MCF 10A (cell line): Measurements from ENCODE around the gene RILP. TPM values are rescaled to one million over a fixed set of nuclear protein-coding genes. Genes with fewer than 3 reads are reported as not detected.

Experiments
- BruUV-seq: library from RNA; stranded (reverse); fragments of 400-500 nt; replicated peaks from 2 replicates; lab custom pipeline; 2021; lab: Mats Ljungman, UMichigan
- CTCF ChIA-PET: fragments of 300-600 bp; sonication (Branson Sonifier 250); formaldehyde crosslinking; extraction: SDS; loops from one replicate; lab custom pipeline; 2021; ENCODE audit warnings: antibody characterized with exemption, inconsistent platforms; lab: Yijun Ruan, JAX
- POLR2A ChIA-PET: fragments of 300-600, 350-650 bp; sonication (Branson Sonifier 250); formaldehyde crosslinking; extraction: SDS; loops from one replicate; lab custom pipeline; 2020; ENCODE audit warnings: antibody characterized with exemption, inconsistent platforms; lab: Yijun Ruan, JAX
- DNase-seq: peaks from one replicate; pipeline ENCODE4 v3.0.0-alpha.2; 2018; ENCODE audit not compliant: unreplicated experiment
- H3K27ac Mint-ChIP-seq: one replicate; pipeline ENCODE4 v1.8.0; 2022; ENCODE audit warnings: mild to moderate bottlenecking, low read depth, mixed read lengths; ENCODE audit not compliant: unreplicated experiment
- H3K27me3 Mint-ChIP-seq: one replicate; pipeline ENCODE4 v1.8.0; 2022; ENCODE audit warnings: mixed read lengths; ENCODE audit not compliant: insufficient read depth, unreplicated experiment
- H3K36me3 Mint-ChIP-seq: one replicate; pipeline ENCODE4 v1.8.0; 2022; ENCODE audit warnings: mild to moderate bottlenecking, moderate library complexity, mixed read lengths; ENCODE audit not compliant: insufficient read depth, unreplicated experiment
- H3K4me1 Mint-ChIP-seq: one replicate; pipeline ENCODE4 v1.8.0; 2022; ENCODE audit warnings: mixed read lengths; ENCODE audit not compliant: insufficient read depth, unreplicated experiment
- H3K4me3 Mint-ChIP-seq: one replicate; pipeline ENCODE4 v1.8.0; 2022; ENCODE audit warnings: mild to moderate bottlenecking, moderate library complexity, mixed read lengths; ENCODE audit not compliant: unreplicated experiment
- H3K9me3 Mint-ChIP-seq: one replicate; pipeline ENCODE4 v1.8.0; 2022; ENCODE audit warnings: mixed read lengths; ENCODE audit not compliant: unreplicated experiment
- intact Hi-C: fragments of 100-400 bp; cut with micrococcal nuclease; formaldehyde crosslinking; loops from 2 replicates; pipeline ENCODE4 v1.14.1; 2022
- total RNA-seq: library from RNA; stranded (reverse); gene quantifications from 2 replicates; pipeline ENCODE4 v1.2.3, GENCODE V29; 2022
- TF ChIP-seq, protein P1 (sequence below): fragments of 200-600 bp; IDR thresholded peaks from one replicate; pipeline ENCODE4 v1.8.0; 2022; ENCODE audit warnings: antibody characterized with exemption, mild to moderate bottlenecking; ENCODE audit not compliant: unreplicated experiment

Gene RILP
- total RNA-seq, 1 experiment from 2014 or later, result 2.6 TPM

DNA sequence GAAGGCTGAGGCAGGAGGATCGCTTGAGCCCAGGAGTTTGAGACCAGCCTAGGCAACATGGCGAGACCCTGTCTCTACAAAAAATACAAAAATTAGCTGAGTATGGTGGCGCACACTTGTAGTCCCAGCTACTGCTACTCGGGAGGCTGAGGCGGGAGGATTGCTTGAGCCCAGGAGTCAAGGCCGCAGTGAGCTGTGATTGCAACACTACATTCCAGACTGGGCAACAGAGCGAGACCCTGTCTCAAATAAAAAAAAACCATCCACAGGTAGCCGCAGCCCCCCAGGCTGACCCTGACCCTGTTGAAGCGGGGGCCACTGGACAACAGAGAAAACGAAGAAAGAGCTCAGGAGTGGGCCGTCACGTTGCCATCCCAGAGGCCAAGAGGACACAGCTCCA, 25.0 kb downstream of the RILP start:
- H3K9me3 Mint-ChIP-seq, result no peaks in the 10 kb centered on the region
- intact Hi-C loops, result loop anchor here (5.0 kb wide), 1 partner anchor 32 kb away; no protein-coding TSS in a partner anchor
- no peak for DNase-seq
- H3K27ac Mint-ChIP-seq, result no peak overlapping the region
- POLR2A ChIA-PET, result interaction anchor here (1.0 to 7.0 kb wide), 4 partner anchors 9 to 49 kb away, joined by 3 to 58 read pairs (median 14); partner anchors contain the start of gene RILP
- CTCF ChIA-PET, result interaction anchor here (0.6 to 2.7 kb wide), 4 partner anchors 16 to 558 kb away, joined by 3 to 13 read pairs (median 5); no protein-coding TSS in a partner anchor
- BruUV-seq, result no TSS peak
- TF ChIP-seq, protein P1, sequence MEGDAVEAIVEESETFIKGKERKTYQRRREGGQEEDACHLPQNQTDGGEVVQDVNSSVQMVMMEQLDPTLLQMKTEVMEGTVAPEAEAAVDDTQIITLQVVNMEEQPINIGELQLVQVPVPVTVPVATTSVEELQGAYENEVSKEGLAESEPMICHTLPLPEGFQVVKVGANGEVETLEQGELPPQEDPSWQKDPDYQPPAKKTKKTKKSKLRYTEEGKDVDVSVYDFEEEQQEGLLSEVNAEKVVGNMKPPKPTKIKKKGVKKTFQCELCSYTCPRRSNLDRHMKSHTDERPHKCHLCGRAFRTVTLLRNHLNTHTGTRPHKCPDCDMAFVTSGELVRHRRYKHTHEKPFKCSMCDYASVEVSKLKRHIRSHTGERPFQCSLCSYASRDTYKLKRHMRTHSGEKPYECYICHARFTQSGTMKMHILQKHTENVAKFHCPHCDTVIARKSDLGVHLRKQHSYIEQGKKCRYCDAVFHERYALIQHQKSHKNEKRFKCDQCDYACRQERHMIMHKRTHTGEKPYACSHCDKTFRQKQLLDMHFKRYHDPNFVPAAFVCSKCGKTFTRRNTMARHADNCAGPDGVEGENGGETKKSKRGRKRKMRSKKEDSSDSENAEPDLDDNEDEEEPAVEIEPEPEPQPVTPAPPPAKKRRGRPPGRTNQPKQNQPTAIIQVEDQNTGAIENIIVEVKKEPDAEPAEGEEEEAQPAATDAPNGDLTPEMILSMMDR, result no peak
- peaks cover 27% of the 10 kb centered on the region for H3K36me3 Mint-ChIP-seq
- H3K4me1 Mint-ChIP-seq, result peaks cover 12% of the 10 kb centered on the region
- no peak overlapping the region for H3K4me3 Mint-ChIP-seq
- H3K27me3 Mint-ChIP-seq, result no peaks in the 10 kb centered on the region

DNA sequence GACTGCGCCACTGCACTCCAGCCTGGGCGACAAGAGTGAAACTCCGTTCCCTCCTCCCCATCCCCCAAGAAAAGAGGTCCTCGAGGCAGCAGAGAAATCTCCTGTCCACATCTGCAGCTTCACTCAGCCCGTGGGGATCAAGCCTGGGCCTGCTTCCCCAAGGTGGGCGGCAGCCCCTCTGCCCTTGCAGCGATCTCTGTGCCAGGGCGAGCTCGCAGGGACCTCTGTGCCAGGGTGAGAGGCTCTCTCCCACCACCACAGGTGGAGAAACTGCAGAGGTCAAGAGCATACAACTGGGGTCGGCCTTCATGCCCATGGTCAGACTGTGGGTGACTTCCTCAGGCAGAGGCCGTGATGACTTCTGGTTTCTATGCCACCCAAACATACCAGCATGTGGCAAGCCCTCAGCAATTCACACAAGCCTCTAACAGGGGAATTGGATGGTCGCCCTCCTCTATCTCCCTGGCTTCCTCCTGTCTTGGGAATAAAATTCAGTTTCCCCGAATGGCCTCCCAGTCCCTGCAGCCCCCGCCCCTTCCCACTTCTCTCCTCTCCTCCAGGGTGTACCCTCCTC, 26.5 kb downstream of the RILP start:
- no TSS peak for BruUV-seq
- ChIA-PET CTCF (interaction anchor here (0.7 kb wide), 1 partner anchor 33 kb away, joined by 3 read pairs; no protein-coding TSS in a partner anchor), POLR2A (no interaction called here)
- Mint-ChIP-seq H3K4me1 (peaks cover 12% of the 10 kb centered on the region), H3K27me3 (no peaks in the 10 kb centered on the region), H3K4me3 (no peak overlapping the region), H3K27ac (no peak overlapping the region), H3K36me3 (peaks cover 22% of the 10 kb centered on the region), H3K9me3 (no peaks in the 10 kb centered on the region)
- intact Hi-C loops, result no loop called here
- DNase-seq, result no peak
- TF ChIP-seq, protein P1, result no peak

DNA sequence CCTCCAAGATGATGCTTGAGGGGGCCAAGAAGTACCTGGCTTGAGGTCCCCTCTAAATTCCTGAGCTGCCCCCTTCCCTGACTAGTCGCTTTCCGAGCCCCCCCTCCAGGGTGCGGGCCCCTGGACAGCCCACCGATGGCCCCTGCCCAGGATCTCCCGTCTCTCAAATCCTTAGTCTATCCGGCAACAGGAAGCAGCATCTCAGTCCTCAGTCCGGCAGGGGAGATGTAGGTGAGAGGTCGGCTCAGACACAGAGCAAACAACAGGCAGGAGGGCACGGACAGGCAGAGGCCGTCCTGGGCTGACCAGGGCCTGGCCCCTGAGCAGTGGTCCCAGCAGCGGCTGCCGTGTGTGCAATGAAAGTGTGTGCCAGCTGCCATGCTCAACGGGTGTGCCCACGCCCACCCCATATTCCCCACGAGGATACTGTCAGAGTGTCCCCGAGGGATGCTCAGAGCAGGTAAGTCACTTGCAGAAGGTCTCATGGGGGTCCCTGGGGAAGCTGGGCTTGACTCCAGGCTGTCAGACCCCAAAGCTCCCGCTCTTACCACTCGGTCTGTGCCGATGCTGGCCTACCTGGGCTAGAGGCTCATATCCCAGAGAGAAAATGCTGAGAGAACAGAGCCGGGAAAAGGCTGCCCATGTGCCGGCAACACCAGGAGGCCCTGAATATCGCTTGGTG, 28.3 kb downstream of the RILP start:
- intact Hi-C loops, result no loop called here
- no TSS peak for BruUV-seq
- ChIA-PET POLR2A (interaction anchor here (1.0 to 1.3 kb wide), 2 partner anchors 31 to 60 kb away, joined by 3 to 4 read pairs; no protein-coding TSS in a partner anchor), CTCF (interaction anchor here (0.9 kb wide), 1 partner anchor 47 kb away, joined by 4 read pairs; no protein-coding TSS in a partner anchor)
- no peak overlapping the region for H3K4me3 Mint-ChIP-seq
- peaks cover 8% of the 10 kb centered on the region for H3K4me1 Mint-ChIP-seq
- no peaks in the 10 kb centered on the region for H3K27me3 Mint-ChIP-seq
- no peak for DNase-seq
- TF ChIP-seq, protein P1, result no peak
- no peaks in the 10 kb centered on the region for H3K9me3 Mint-ChIP-seq
- H3K36me3 Mint-ChIP-seq, result peaks cover 16% of the 10 kb centered on the region
- H3K27ac Mint-ChIP-seq, result no peak overlapping the region

DNA sequence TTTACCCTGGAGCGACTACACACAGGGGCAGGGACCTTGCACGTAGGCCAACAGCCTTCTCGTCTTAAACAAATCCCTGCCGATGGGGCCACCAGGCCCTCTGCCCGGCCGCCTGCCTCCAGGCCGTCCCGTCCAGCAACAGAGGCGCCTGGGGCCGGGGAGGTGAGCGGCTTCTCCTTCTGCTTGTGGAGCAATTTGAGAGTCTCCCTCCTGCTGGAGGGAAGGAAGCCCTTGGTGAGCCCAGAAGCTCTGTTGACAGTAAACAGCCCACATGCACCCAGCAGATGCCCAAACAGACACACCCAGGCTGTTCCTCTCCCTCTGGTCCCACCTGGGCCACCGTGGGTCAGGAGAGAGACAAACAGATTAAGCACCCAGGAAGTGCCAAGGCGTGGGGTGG, 29.2 kb downstream of the RILP start:
- DNase-seq, result no peak
- Mint-ChIP-seq H3K9me3 (no peaks in the 10 kb centered on the region), H3K4me1 (no peaks in the 10 kb centered on the region), H3K27ac (no peak overlapping the region), H3K27me3 (no peaks in the 10 kb centered on the region), H3K4me3 (no peak overlapping the region), H3K36me3 (peaks cover 10% of the 10 kb centered on the region)
- no TSS peak for BruUV-seq
- POLR2A ChIA-PET, result no interaction called here
- intact Hi-C loops, result no loop called here
- CTCF ChIA-PET, result no interaction called here
- TF ChIP-seq, protein P1, result no peak
